GM10248 (cell line): ENCODE results near the gene RNF157.
A peak's percentile ranks its signal among the peaks of the same experiment; 100 is the strongest.

Experiments
- CTCF ChIA-PET: fragments of 300-600 bp; sonication (Branson Sonifier 250); formaldehyde crosslinking; extraction: SDS; loops from one replicate; lab custom pipeline; 2021; ENCODE audit warnings: antibody characterized with exemption; lab: Yijun Ruan, JAX
- POLR2A ChIA-PET: fragments of 350-650 bp; sonication (Branson Sonifier 250); formaldehyde crosslinking; extraction: SDS; loops from one replicate; lab custom pipeline; 2020; ENCODE audit warnings: antibody characterized with exemption; lab: Yijun Ruan, JAX
- DNase-seq: peaks from one replicate; pipeline ENCODE4 v3.0.0; 2012; ENCODE audit errors: extremely low spot score
- TF ChIP-seq, protein P1 (sequence below): IDR thresholded peaks from 2 replicates; pipeline ENCODE4 v1.5.1; 2012; ENCODE audit warnings: mild to moderate bottlenecking, low read depth; ENCODE audit errors: extremely low read depth, missing control alignments, control extremely low read depth

RNF157 gene

DNA sequence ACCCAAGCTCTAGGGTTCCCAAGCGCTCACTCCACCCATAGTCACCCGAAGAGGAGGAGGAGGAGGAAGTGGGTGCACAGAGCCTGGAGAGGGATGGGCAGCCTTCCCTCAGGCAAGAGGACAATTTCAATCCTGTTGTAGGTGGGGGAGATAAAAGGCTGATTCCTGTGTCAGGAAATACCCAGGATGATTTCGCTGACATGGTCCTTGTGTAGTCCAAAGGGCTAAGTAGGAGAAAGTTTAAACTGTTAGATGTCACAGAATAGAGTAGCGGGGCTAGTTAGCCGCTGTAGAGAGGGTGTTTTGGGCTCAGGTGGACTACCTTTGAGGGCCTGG, 135.4 kb downstream of the RNF157 start:
- TF ChIP-seq, protein P1, sequence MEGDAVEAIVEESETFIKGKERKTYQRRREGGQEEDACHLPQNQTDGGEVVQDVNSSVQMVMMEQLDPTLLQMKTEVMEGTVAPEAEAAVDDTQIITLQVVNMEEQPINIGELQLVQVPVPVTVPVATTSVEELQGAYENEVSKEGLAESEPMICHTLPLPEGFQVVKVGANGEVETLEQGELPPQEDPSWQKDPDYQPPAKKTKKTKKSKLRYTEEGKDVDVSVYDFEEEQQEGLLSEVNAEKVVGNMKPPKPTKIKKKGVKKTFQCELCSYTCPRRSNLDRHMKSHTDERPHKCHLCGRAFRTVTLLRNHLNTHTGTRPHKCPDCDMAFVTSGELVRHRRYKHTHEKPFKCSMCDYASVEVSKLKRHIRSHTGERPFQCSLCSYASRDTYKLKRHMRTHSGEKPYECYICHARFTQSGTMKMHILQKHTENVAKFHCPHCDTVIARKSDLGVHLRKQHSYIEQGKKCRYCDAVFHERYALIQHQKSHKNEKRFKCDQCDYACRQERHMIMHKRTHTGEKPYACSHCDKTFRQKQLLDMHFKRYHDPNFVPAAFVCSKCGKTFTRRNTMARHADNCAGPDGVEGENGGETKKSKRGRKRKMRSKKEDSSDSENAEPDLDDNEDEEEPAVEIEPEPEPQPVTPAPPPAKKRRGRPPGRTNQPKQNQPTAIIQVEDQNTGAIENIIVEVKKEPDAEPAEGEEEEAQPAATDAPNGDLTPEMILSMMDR, result no peak
- no peak for DNase-seq
- CTCF ChIA-PET, result interaction anchor here (1.2 to 3.0 kb wide), 5 partner anchors 11 to 175 kb away, joined by 3 to 18 read pairs (median 12); no protein-coding TSS in a partner anchor
- POLR2A ChIA-PET, result no interaction called here

DNA sequence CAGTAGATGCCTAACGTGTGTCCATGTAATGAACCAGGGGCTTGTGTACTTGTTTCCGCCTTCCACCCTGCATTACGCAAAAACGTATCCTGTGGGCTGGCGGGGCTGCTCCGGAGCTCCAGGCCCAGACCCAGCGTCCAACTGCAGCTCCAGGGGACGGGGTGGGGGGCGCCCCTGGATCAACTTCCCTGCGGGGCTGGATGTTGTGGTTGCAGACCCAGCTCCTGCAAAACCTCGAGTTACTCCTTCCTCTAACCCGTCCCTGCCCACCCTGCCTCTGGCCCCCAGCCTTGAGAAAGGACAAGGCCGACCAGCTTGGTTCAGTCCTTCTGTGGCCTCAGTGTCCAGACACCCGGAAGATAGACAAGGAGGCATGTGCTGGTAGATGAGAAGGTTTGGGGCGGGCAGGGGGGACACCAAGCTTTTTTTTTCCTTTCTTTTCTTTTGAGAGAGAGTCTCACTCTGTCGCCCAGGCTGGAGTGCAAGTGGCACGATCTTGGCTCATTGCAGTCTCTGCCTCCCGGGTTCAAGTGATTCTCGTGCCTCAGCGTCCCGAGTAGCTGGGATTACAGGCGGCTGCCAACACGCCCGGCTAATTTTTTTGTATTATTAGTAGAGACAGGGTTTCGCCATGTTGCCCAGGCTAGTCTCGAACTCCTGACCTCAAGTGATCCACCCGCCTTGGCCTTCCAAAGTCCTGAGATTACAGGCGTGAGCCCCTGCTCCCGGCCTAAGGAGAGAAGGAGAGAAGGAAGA, 136.0 kb downstream of the RNF157 start:
- no peak for DNase-seq
- TF ChIP-seq, protein P1, result no peak
- ChIA-PET POLR2A (no interaction called here), CTCF (interaction anchor here (1.0 to 3.0 kb wide), 8 partner anchors 11 to 294 kb away, joined by 3 to 18 read pairs (median 6); no protein-coding TSS in a partner anchor)

DNA sequence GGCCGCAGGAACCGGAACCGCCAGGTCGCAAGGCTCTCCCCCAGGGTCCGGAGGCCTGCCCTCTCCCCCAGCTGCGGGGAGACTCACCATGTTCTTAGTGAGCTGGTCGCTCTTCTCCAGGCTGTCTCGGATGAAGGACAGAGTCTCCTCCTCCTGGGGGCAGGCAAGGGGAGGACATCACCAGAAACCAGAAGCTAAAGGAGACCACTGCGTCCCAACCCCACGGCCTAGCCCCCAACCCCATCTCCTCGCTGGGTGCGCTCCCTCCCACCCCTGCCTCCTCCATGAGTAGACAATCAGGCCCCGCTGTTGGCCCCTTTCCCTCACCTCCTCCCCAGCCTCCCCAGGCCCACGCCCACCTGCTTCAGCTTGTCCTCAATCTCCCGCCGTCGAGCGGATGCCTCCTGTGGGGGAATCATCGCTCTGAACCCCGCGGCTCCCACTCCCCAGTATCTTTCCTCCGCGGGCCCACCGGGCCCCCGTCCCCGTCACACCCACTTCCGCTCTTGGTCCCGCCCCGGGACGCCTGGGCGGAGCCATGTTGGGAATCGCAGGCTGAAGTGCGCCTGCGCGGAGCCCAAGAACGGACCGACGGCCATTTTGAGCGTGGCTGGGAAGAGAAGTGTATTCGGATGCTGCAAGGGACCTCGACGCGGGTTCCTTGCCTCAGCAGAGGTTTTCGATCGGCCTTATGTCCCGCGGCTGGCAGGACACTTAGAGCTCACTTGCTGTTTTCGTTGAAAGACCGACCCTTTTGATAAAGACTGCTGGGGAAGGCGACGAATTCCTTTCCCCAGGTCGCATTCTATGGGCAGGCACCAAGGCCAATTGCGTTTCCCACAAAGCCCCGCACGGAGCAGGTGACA, 136.8 kb downstream of the RNF157 start, which contains the start of gene EXOC7:
Gene EXOC7, minus strand, starts transcription at position 514 of the 866 bp plus-strand sequence. Its CDS starts 95 bp downstream, at position 419.
- TF ChIP-seq, protein P1, result no peak
- ChIA-PET POLR2A (interaction anchor here (0.7 kb wide), 1 partner anchor 178 kb away, joined by 3 read pairs; no protein-coding TSS in a partner anchor), CTCF (interaction anchor here (1.0 to 3.0 kb wide), 11 partner anchors 12 to 295 kb away, joined by 3 to 18 read pairs (median 4); no protein-coding TSS in a partner anchor)
- peak; percentile 99 for DNase-seq

DNA sequence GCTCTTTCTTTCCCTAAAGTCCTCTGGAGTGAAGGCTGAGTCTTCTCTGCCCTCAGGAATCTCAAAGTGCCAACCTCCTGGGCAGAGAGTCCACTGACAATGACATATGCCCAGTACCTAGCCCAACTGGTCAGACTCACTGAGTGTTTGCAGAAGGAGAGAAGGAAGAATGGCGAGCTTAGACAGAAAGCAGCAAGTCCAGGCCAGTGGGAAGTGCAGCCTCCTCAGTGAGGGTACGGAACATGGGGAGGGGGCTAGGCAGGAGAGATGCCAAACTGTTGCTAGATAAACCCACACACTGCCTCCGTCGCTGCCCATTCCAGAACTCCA, 137.4 kb downstream of the RNF157 start:
- ChIA-PET POLR2A (interaction anchor here (0.7 kb wide), 1 partner anchor 178 kb away, joined by 3 read pairs; no protein-coding TSS in a partner anchor), CTCF (interaction anchor here (1.0 to 2.6 kb wide), 6 partner anchors 16 to 197 kb away, joined by 3 to 18 read pairs (median 4); no protein-coding TSS in a partner anchor)
- TF ChIP-seq, protein P1, result no peak
- no peak for DNase-seq

DNA sequence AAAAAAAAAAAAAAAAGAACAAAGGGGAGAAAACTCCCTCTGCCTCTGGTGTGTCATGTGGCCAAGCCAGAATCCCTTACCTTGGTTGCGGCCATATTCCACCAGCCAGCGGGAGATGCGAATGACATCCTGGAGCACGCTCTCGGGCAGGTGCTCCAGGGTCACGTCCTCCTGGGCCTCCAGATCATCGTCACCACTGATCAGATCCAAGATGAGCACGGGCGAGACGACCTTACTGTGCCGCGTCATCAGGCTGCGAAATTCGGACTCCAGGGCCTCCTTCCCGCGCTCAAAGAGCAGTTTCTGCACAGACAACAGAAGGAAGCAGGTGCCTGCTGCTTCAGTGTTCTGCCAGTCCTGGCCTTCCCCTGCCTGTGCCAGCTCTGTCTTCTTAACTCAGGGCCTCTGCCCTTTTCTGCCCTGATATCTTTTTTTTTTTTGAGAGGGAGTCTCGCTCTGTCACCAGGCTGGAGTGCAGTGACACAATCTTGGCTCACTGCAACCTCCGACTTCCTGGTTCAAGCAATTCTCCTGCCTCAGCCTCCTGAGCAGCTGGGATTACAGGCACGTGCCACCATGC, 142.5 kb downstream of the RNF157 start:
- DNase-seq, result no peak
- TF ChIP-seq, protein P1, result no peak
- POLR2A ChIA-PET, result no interaction called here
- CTCF ChIA-PET, result no interaction called here

DNA sequence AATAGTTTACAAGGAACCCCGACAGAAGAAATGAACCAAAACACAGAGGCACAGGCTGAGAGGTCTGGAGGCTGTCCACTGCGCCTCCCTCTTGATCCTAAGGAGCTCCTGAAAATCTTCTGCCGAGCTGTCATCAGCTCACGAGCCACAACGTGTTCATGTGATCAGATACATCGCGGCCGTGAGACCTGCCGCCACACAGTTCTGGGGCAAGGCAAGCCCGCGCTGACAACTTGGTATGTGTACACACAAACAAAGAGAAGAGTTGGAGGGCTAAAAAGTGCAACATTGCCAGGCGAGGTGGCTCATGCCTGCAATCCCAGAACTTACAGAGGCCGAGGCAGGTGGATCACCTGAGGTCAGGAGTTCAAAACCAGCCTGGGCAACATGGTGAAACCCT, 144.3 kb downstream of the RNF157 start:
- POLR2A ChIA-PET, result interaction anchor here (0.6 kb wide), 1 partner anchor 260 kb away, joined by 3 read pairs; no protein-coding TSS in a partner anchor
- TF ChIP-seq, protein P1, result no peak
- no peak for DNase-seq
- CTCF ChIA-PET, result interaction anchor here (1.0 to 2.4 kb wide), 8 partner anchors 10 to 183 kb away, joined by 3 to 8 read pairs (median 4); partner anchors contain the start of gene CDK3
